ENCODE measurements around the gene SKA2. TPM values are rescaled to one million over a fixed set of nuclear protein-coding genes. Genes with fewer than 3 reads are reported as not detected.

Gene SKA2
- total RNA-seq, 2 experiments from 2014 or later: 49.2 to 56.1 TPM

Other genes starting within 250 kb of the SKA2 start
- 10 to 100 TPM; 26.5 to 28.6 TPM for gene TRIM37, start 48.3 kb downstream of the SKA2 start, total RNA-seq
- gene PRR11, start 560 bp upstream of the SKA2 start, total RNA-seq: 10 to 100 TPM; 43.0 to 43.5 TPM
- gene SMG8, start 54.8 kb upstream of the SKA2 start, total RNA-seq: 10 to 100 TPM; 23.8 to 24.5 TPM
- gene GDPD1, start 65.3 kb upstream of the SKA2 start, total RNA-seq: 1 to 10 TPM; 1.7 to 2.8 TPM
- 1 to 10 TPM; 4.1 to 5.6 TPM for gene YPEL2, start 176.5 kb upstream of the SKA2 start, total RNA-seq

Data from activated CD8-positive, alpha-beta memory T cell treated with anti-CD3 and anti-CD28 coated beads for 36 hours (primary cell).